Esophagus (tissue), 2 donors: ENCODE results near the gene GRK5. TPM values are rescaled to one million over a fixed set of nuclear protein-coding genes. Genes with fewer than 3 reads are reported as not detected.
A peak's percentile ranks its signal among the peaks of the same experiment; 100 is the strongest.
"Not testable (repeated sequence)": the region's sequence is repeated elsewhere in the genome, so short reads cannot be mapped to it uniquely, and the experiment has no call there.

Source experiments
- H3K27ac ChIP-seq, 2 donors: one replicate each; pipeline ENCODE4 v1.5.1; 2013; ENCODE audit warnings: low read depth in 2 of 2, mild to moderate bottlenecking in 2 of 2, inconsistent platforms in 1 of 2, low read length in 1 of 2, moderate library complexity in 1 of 2
- H3K27me3 ChIP-seq, 2 donors: one replicate each; pipeline ENCODE4 v1.6.1; 2013; ENCODE audit warnings: low read length in 2 of 2, control low read depth in 1 of 2, mild to moderate bottlenecking in 1 of 2; ENCODE audit not compliant: insufficient read depth in 2 of 2, control insufficient read depth in 1 of 2
- H3K36me3 ChIP-seq, 2 donors: one replicate each; pipeline ENCODE4 v1.6.1; 2013; ENCODE audit warnings: low read length in 1 of 2; ENCODE audit not compliant: control insufficient read depth in 2 of 2, insufficient read depth in 2 of 2
- H3K4me1 ChIP-seq, 2 donors: one replicate each; pipeline ENCODE4 v1.6.1; 2013; ENCODE audit warnings: low read length in 1 of 2; ENCODE audit not compliant: control insufficient read depth in 2 of 2, insufficient read depth in 2 of 2
- H3K4me3 ChIP-seq, 2 donors: one replicate each; pipeline ENCODE4 v1.5.1; 2013; ENCODE audit warnings: low read length in 2 of 2, mild to moderate bottlenecking in 2 of 2, low read depth in 1 of 2, moderate library complexity in 1 of 2
- H3K9me3 ChIP-seq, 2 donors: one replicate each; pipeline ENCODE4 v1.6.1; 2013; ENCODE audit warnings: mild to moderate bottlenecking in 2 of 2, low read depth in 1 of 2, low read length in 1 of 2, moderate library complexity in 1 of 2; ENCODE audit not compliant: control insufficient read depth in 2 of 2, insufficient read depth in 1 of 2
- WGBS, 2 donors: extraction: QIAGEN DNeasy Blood & Tissue Kit; methylation state at CpG; one replicate each; pipeline ENCODE4 v1.1.7; 2013; 5-methylcytosine and 5-hydroxymethylcytosine counted together
- polyA plus RNA-seq, 2 donors: library from polyadenylated mRNA; stranded (reverse); fragments of 200-250 nt; gene quantifications; one replicate each; pipeline ENCODE4 v1.2.3, GENCODE V29; 2013
- donor health status: healthy with polysubstance abuse.
- donor health status: Bipolar disorder and iron deficiency.

The GRK5 gene
- polyA plus RNA-seq, 2 donors, result 3.1 to 5.2 TPM

DNA sequence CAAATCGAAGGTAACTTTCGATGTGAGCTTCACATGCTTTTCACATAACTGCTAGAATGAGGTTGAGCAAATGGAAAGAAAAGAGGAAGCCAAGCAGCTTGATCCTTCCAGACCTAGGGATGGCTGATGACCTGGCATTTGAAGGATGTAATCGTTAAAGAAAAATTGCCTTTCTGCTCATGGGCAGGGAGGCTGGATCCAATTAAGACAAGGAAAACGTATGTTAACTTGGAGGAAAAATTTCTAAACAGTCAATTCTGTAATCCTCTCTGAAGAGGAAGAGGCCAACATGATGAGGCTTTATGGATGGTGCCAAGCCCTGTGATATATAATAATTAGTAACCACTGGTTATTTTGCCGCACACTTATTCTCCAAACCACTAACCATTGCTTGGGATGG lies 12.5 kb downstream of the GRK5 start:
- 71 to 73% methylated on average over 5 of the region's 5 CpGs for WGBS, 2 donors
- no peak overlapping the region for H3K4me3 ChIP-seq
- H3K27me3 ChIP-seq, result no peaks in the 10 kb centered on the region
- no peak overlapping the region for H3K27ac ChIP-seq
- no peaks in the 10 kb centered on the region for H3K9me3 ChIP-seq
- H3K4me1 ChIP-seq, result peaks cover 0 to 7% of the 10 kb centered on the region in 2 donors
- H3K36me3 ChIP-seq, result no peaks in the 10 kb centered on the region

DNA sequence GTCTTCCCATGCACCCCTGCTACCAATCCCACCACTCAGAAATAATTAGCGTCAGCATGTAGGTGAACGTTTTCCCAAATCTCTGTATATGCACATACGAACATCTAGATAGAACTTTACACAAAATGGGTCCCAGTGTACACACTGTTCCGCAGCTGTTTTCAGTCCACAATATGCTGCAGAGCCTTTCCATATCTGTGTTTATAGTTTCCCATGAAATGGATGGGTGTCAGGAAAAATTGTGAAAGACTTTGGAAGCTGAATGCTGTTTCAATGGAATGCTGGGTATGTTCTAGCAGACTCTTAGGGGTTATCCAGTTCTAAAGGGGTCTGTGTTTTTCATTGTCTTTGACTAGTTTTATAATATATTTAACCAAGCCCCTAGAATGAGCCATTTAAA lies 13.8 kb downstream of the GRK5 start:
- Histone ChIP-seq H3K27me3 (no peaks in the 10 kb centered on the region), H3K4me1 (peaks cover 0 to 7% of the 10 kb centered on the region in 2 donors), H3K9me3 (no peaks in the 10 kb centered on the region), H3K4me3 (no peak overlapping the region), H3K36me3 (no peaks in the 10 kb centered on the region), H3K27ac (no peak overlapping the region)
- WGBS, 2 donors, result 72 to 78% methylated on average over 4 of the region's 4 CpGs

DNA sequence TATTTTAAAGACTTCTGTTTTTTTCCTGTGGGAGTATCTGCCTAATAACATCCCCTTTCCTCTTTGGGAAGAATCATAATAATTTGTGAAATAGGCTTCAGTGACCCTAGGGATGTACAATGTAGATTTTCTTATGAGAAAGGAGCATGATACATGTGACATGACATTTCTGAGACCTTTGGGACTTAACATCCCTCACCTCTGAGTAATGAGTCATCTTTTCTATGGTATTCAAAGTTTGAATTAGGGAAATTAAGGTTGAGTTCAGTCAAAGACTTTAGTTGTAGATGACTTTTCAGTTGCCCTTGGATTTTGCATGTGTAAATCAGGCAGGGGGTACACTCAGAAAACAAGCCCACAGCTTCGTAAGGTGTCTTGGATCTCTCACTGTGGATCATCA lies 14.3 kb downstream of the GRK5 start:
- H3K4me1 ChIP-seq, result peaks cover 0 to 7% of the 10 kb centered on the region in 2 donors
- 91 to 95% methylated on average over 1 of the region's 1 CpG for WGBS, 2 donors
- no peak overlapping the region for H3K4me3 ChIP-seq

DNA sequence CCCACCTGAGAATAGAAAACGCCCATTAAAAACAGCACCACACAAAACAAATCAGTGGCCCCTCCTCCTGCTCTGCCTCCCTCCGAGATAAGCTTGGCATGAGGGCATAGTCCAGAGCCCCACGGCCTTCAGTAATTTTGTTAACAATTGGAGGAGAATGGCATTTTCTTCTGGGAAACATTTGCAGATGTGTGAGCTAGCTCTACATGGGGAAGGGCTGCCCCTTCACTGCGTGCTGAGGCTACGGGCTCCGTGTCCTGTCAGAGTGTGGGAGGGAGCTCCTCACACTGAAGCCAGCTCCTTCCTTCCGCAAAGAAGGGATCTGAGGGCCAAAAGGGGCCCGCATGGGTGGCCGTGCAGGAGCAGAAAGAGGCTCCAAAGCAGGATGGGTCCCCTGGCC lies 15.2 kb downstream of the GRK5 start:
- H3K4me3 ChIP-seq, result no peak overlapping the region

More for the DNA sequence above, 14.3 kb downstream of the GRK5 start:
- H3K9me3 ChIP-seq, result no peaks in the 10 kb centered on the region
- H3K27ac ChIP-seq, result peak overlapping the region; percentile 48 to 55
- H3K36me3 ChIP-seq, result no peaks in the 10 kb centered on the region
- no peaks in the 10 kb centered on the region for H3K27me3 ChIP-seq

DNA sequence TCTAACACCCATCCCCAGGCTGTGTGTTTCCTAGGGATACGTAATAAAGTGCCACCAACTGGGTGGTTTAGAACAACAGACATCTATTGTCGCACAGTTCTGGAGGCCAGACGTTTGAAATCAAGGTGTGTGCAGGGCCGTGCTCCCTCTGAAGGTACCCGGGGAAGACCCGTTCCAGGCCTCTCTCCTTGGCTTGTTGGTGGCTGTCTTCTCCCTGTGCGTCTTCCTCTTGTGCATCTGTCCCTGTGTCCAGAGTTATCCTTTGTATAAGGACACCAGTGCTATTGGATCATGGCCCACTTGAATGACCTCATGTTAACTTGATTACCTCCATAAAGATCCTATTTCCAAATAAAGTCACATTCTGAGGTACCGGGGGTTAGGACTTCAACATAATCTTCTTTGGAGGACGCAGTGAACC lies 15.6 kb downstream of the GRK5 start:
- Histone ChIP-seq H3K36me3 (no peaks in the 10 kb centered on the region), H3K9me3 (no peaks in the 10 kb centered on the region), H3K4me1 (peaks cover 0 to 4% of the 10 kb centered on the region in 2 donors), H3K4me3 (no peak overlapping the region), H3K27me3 (no peaks in the 10 kb centered on the region), H3K27ac (peak overlapping the region; percentile 48 to 55)
- WGBS, 2 donors, result 64 to 74% methylated on average over 9 of the region's 9 CpGs

More for the DNA sequence above, 15.2 kb downstream of the GRK5 start:
- no peaks in the 10 kb centered on the region for H3K36me3 ChIP-seq
- H3K9me3 ChIP-seq, result no peaks in the 10 kb centered on the region
- H3K27ac ChIP-seq, result peak overlapping the region; percentile 48 to 55
- WGBS, 2 donors, result 44 to 57% methylated on average over 9 of the region's 9 CpGs
- H3K27me3 ChIP-seq, result no peaks in the 10 kb centered on the region
- H3K4me1 ChIP-seq, result peaks cover 0 to 4% of the 10 kb centered on the region in 2 donors

DNA sequence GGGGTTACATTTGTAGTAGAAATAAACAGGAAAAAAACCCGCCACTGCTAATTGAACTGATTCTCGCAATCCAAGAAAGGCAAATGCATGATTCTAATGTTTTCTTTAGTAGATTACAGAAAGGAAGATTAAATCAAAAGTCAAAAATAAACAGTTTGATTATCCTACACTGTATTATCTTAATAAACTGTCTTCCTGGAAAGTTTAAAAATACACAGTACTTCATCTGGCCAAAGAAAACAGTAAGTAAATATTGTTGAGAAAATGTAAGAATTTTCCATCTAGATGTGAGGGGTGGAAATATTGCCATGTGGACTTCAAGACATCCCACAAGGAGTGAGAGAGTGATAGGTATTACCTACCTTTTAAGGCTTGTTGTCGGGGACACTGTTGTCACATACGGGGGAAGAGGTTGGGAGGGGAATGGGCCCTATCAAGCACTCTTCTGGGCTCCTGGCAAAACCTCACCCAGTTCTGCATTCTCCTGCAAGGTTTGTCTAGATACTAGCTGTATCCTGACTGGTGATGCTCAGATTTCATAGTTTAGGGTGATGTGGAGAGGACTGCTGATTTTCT lies 17.8 kb downstream of the GRK5 start:
- Histone ChIP-seq H3K27me3 (no peaks in the 10 kb centered on the region), H3K36me3 (no peaks in the 10 kb centered on the region), H3K27ac (no peak overlapping the region), H3K9me3 (no peaks in the 10 kb centered on the region), H3K4me1 (peaks cover 0 to 4% of the 10 kb centered on the region in 2 donors), H3K4me3 (no peak overlapping the region)
- WGBS, 2 donors, result 69 to 72% methylated on average over 4 of the region's 4 CpGs

DNA sequence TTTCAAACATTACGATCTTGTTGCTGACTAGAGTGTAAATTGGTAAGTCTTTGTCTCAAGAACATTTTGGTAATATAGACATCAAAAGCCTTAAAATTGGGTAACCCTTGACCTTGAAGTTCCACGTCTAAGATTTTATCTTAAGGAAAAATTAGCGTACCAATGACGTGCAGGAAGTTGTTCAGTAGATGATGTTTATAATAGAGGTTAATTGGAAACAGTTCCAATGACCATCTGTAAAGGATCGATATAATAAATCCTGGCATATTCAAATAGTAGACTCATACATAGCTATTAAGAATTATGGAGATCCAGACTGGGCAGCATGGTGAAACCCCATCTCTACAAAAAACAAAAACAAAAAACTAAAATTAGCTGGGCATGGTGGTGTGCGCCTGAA lies 20.5 kb downstream of the GRK5 start:
- H3K27me3 ChIP-seq, result no peaks in the 10 kb centered on the region
- 87% methylated on average over 6 of the region's 6 CpGs for WGBS, 2 donors
- no peaks in the 10 kb centered on the region for H3K9me3 ChIP-seq
- no peaks in the 10 kb centered on the region for H3K36me3 ChIP-seq
- peaks cover 0 to 3% of the 10 kb centered on the region in 2 donors for H3K4me1 ChIP-seq
- H3K27ac ChIP-seq, result no peak overlapping the region
- no peak overlapping the region for H3K4me3 ChIP-seq

DNA sequence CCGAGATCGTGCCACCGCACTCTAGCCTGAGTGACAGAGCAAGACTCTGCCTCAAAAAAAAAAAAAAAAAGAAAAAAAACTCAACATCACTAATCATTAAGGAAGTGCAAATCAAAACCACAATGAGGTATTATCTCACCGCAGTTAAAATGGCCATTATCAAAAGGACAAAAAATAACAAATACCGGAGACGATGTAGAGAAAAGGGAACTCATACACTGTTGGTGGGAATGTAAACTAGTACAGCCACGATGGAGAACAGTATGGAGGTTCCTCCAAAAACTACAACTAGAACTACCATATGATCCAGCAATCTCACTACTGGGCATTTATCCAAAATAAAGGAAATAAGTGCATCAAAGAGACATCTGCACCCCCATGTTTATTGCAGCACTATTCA lies 24.3 kb downstream of the GRK5 start:
- 80 to 82% methylated on average over 7 of the region's 7 CpGs for WGBS, 2 donors
- peaks cover 0 to 2% of the 10 kb centered on the region in 2 donors for H3K4me1 ChIP-seq
- no peak overlapping the region for H3K27ac ChIP-seq
- no peaks in the 10 kb centered on the region for H3K36me3 ChIP-seq
- no peak overlapping the region for H3K4me3 ChIP-seq
- no peaks in the 10 kb centered on the region for H3K27me3 ChIP-seq
- no peaks in the 10 kb centered on the region for H3K9me3 ChIP-seq

DNA sequence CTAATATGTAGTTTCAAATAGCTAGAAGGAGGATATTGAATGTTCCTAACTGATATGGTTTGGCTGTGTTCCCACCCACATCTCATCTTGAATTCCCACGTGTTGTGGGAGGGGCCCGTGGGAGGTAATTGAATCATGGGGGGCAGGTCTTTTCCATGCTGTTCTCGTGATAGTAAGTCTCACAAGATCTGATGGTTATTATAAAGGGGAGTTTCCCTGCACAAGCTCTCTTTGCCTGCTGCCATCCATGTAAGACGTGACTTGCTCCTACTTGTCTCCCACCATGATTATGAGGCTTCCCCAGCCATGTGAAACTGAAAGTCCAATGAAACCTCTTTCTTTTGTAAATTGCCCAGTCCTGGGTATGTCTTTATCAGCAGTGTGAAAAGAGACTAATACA lies 25.1 kb downstream of the GRK5 start:
- not testable (repeated sequence) for H3K4me3 ChIP-seq, H3K36me3 ChIP-seq, H3K27me3 ChIP-seq, H3K27ac ChIP-seq, H3K9me3 ChIP-seq, H3K4me1 ChIP-seq
- 67 to 72% methylated on average over 4 of the region's 4 CpGs for WGBS, 2 donors

DNA sequence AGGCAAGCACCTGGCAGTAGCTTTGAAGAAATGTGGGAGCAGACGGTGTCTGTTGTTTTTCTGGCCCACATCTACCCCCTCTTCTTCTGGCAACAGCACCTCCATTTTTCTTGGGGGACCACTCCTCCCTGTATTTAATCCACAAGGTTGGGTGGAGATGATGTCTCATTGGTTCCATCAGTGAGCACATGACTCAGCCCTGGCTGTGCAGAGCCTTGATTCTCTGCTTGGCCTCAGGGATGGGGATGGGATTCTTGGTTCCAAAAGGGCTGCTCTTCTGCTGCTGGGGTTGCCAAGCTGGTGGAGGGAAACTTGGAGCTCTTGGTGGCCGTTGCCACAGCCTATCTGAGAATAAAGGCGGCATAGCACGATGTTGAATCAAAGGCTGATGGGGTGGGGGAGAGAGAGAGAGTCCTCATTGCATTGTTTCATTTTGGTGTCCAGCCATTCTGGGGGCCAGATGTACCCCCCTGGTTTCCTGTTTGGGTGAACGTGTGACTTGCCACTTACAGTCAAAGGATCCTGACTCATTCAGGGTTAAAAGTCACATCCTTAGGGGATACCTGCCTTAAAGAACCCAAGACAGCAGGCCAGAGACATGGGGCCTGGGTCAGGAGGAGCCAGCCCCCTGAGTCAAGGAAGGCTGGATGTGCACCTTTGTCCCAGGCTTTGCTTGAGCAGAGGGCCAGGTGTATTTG lies 25.9 kb downstream of the GRK5 start:
- Histone ChIP-seq H3K27ac (peak overlapping the region in 1 of 2 donors; percentile 22), H3K36me3 (no peaks in the 10 kb centered on the region), H3K4me3 (no peak overlapping the region), H3K9me3 (no peaks in the 10 kb centered on the region), H3K27me3 (no peaks in the 10 kb centered on the region), H3K4me1 (peaks cover 0 to 2% of the 10 kb centered on the region in 2 donors)
- WGBS, 2 donors, result 62 to 76% methylated on average over 5 of the region's 5 CpGs
